GM21576 (cell line): Measurements from ENCODE around the gene AFAP1L2.

ENCODE experiments used
- ATAC-seq: cut with Tn5 transposase; IDR thresholded peaks from one replicate; pipeline ENCODE4 v1.9.1; 2021; ENCODE audit warnings: mild to moderate bottlenecking, moderate library complexity; ENCODE audit not compliant: unreplicated experiment

Gene AFAP1L2

GRCh38 chr10:114246679-114247305 lies 157.5 kb downstream of the AFAP1L2 start:
- ATAC-seq = no peak

- ATAC-seq = no peak
Measured at GRCh38 chr10:114245121-114245791, 159.0 kb downstream of the AFAP1L2 start.
